ENCODE results near the gene FRK. TPM values are rescaled to one million over a fixed set of nuclear protein-coding genes. Genes with fewer than 3 reads are reported as not detected.

The FRK gene
- total RNA-seq, 4 donors from 2014 or later: 13.3 to 25.4 (median 18.9) TPM

GRCh38 chr6:115909923-115910546, 150.7 kb downstream of the FRK start:
- TF ChIP-seq CTCF (IDR thresholded peaks at IDR 0.05): no peak
- no peak for TF ChIP-seq POLR2A (IDR thresholded peaks at IDR 0.05)
- no peak for TF ChIP-seq POLR2AphosphoS5 (IDR thresholded peaks at IDR 0.05)
- TF ChIP-seq EP300 (IDR thresholded peaks at IDR 0.05; ENCODE audit: low read depth): no peak
- no peaks in the 10 kb centered on the region for H3K36me3 ChIP-seq
- intact Hi-C loops (cut with DNase I; ENCODE audit: low total_unique reads): no loop called here
- no peak overlapping the region for H3K4me3 ChIP-seq
- 76 to 94% methylated on average over 6 to 9 of the region's 9 CpGs for WGBS, 2 donors (ENCODE audit: low coverage in 1 of 2)
- H3K9me3 ChIP-seq: no peaks in the 10 kb centered on the region
- no peak for DNase-seq
- in situ Hi-C loops (cut with MboI; ENCODE audit: low pct_ligation_motif_present in 1 of 4, low pct_unique_long_range_greater_than_20kb in 1 of 4, low sequenced_read_pairs in 3 of 4): no loop called here
- H3K27me3 ChIP-seq: no peaks in the 10 kb centered on the region
- H3K4me1 ChIP-seq: no peaks in the 10 kb centered on the region
- H3K27ac ChIP-seq: no peak overlapping the region

GRCh38 chr6:115908906-115909559, 151.7 kb downstream of the FRK start:
- intact Hi-C loops (cut with DNase I; ENCODE audit: low total_unique reads) (no loop called here), in situ Hi-C loops (cut with MboI; ENCODE audit: low pct_ligation_motif_present in 1 of 4, low pct_unique_long_range_greater_than_20kb in 1 of 4, low sequenced_read_pairs in 3 of 4) (no loop called here)
- no peaks in the 10 kb centered on the region for H3K27me3 ChIP-seq
- no peak overlapping the region for H3K27ac ChIP-seq
- no peaks in the 10 kb centered on the region for H3K4me1 ChIP-seq
- no peak for TF ChIP-seq POLR2AphosphoS5 (IDR thresholded peaks at IDR 0.05)
- TF ChIP-seq EP300 (IDR thresholded peaks at IDR 0.05; ENCODE audit: low read depth): no peak
- no peak for TF ChIP-seq CTCF (IDR thresholded peaks at IDR 0.05)
- no peak for TF ChIP-seq POLR2A (IDR thresholded peaks at IDR 0.05)
- H3K4me3 ChIP-seq: no peak overlapping the region
- WGBS, 2 donors (ENCODE audit: low coverage in 1 of 2): 64 to 76% methylated on average over 5 of the region's 5 CpGs
- no peaks in the 10 kb centered on the region for H3K36me3 ChIP-seq
- no peaks in the 10 kb centered on the region for H3K9me3 ChIP-seq
- no peak for DNase-seq

GRCh38 chr6:115905471-115905870, 155.2 kb downstream of the FRK start:
- Histone ChIP-seq H3K4me3 (no peak overlapping the region), H3K4me1 (no peaks in the 10 kb centered on the region), H3K36me3 (no peaks in the 10 kb centered on the region), H3K9me3 (no peaks in the 10 kb centered on the region), H3K27ac (no peak overlapping the region), H3K27me3 (no peaks in the 10 kb centered on the region)
- no peak for TF ChIP-seq EP300 (IDR thresholded peaks at IDR 0.05; ENCODE audit: low read depth)
- TF ChIP-seq POLR2A (IDR thresholded peaks at IDR 0.05): no peak
- TF ChIP-seq CTCF (IDR thresholded peaks at IDR 0.05): no peak
- TF ChIP-seq POLR2AphosphoS5 (IDR thresholded peaks at IDR 0.05): no peak
- no peak for DNase-seq
- intact Hi-C loops (cut with DNase I; ENCODE audit: low total_unique reads): no loop called here
- in situ Hi-C loops (cut with MboI; ENCODE audit: low pct_ligation_motif_present in 1 of 4, low pct_unique_long_range_greater_than_20kb in 1 of 4, low sequenced_read_pairs in 3 of 4): no loop called here
- 49 to 55% methylated on average over 5 of the region's 5 CpGs for WGBS, 2 donors (ENCODE audit: low coverage in 1 of 2)

GRCh38 chr6:115902436-115902835, 158.3 kb downstream of the FRK start:
- H3K4me1 ChIP-seq: no peaks in the 10 kb centered on the region
- 71 to 83% methylated on average over 2 of the region's 2 CpGs for WGBS, 2 donors (ENCODE audit: low coverage in 1 of 2)
- no peaks in the 10 kb centered on the region for H3K9me3 ChIP-seq
- no peaks in the 10 kb centered on the region for H3K36me3 ChIP-seq
- H3K27ac ChIP-seq: no peak overlapping the region
- no peak overlapping the region for H3K4me3 ChIP-seq
- H3K27me3 ChIP-seq: no peaks in the 10 kb centered on the region
- DNase-seq: no peak
- no peak for TF ChIP-seq EP300 (IDR thresholded peaks at IDR 0.05; ENCODE audit: low read depth)
- no peak for TF ChIP-seq CTCF (IDR thresholded peaks at IDR 0.05)
- TF ChIP-seq POLR2AphosphoS5 (IDR thresholded peaks at IDR 0.05): no peak
- TF ChIP-seq POLR2A (IDR thresholded peaks at IDR 0.05): no peak
- intact Hi-C loops (cut with DNase I; ENCODE audit: low total_unique reads) (no loop called here), in situ Hi-C loops (cut with MboI; ENCODE audit: low pct_ligation_motif_present in 1 of 4, low pct_unique_long_range_greater_than_20kb in 1 of 4, low sequenced_read_pairs in 3 of 4) (no loop called here)
